ENCODE results near the gene SCNN1B. TPM values are rescaled to one million over a fixed set of nuclear protein-coding genes. Genes with fewer than 3 reads are reported as not detected.

The SCNN1B gene
- polyA plus RNA-seq, 1 experiment = not detected

DNA sequence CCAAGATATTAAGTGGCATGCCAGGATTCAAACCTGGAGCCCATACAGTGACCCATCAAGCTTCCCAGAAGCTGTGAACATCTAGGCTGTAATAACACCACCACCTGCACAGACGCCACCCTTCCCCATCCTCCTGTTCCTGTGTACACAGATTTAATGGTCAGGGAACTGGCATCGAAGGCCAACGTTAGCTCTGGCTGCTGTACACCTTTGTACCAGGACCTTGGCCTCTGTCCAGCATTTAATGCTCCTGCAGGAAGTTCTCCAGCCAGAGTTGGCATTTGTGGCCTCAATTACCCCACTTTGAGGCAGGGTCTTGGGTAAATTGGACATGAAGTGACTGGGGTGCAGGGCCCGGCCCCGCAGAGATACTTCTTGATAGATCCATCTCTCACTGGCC lies 49.3 kb downstream of the SCNN1B start:
- Histone ChIP-seq H3K27me3 (ENCODE audit: control insufficient read depth, insufficient read depth, low read length) (no peaks in the 10 kb centered on the region), H3K36me3 (ENCODE audit: control insufficient read depth, insufficient read depth, low read length) (no peaks in the 10 kb centered on the region), H3K4me3 (ENCODE audit: low read depth, low read length) (no peak overlapping the region)
- no peak for DNase-seq (ENCODE audit: low read depth)
- CTCF ChIA-PET = no interaction called here
- TF ChIP-seq, protein P1, sequence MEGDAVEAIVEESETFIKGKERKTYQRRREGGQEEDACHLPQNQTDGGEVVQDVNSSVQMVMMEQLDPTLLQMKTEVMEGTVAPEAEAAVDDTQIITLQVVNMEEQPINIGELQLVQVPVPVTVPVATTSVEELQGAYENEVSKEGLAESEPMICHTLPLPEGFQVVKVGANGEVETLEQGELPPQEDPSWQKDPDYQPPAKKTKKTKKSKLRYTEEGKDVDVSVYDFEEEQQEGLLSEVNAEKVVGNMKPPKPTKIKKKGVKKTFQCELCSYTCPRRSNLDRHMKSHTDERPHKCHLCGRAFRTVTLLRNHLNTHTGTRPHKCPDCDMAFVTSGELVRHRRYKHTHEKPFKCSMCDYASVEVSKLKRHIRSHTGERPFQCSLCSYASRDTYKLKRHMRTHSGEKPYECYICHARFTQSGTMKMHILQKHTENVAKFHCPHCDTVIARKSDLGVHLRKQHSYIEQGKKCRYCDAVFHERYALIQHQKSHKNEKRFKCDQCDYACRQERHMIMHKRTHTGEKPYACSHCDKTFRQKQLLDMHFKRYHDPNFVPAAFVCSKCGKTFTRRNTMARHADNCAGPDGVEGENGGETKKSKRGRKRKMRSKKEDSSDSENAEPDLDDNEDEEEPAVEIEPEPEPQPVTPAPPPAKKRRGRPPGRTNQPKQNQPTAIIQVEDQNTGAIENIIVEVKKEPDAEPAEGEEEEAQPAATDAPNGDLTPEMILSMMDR (IDR thresholded peaks at IDR 0.05; ENCODE audit: insufficient read depth, low read depth, low read length) = no peak
- POLR2A ChIA-PET = no interaction called here

DNA sequence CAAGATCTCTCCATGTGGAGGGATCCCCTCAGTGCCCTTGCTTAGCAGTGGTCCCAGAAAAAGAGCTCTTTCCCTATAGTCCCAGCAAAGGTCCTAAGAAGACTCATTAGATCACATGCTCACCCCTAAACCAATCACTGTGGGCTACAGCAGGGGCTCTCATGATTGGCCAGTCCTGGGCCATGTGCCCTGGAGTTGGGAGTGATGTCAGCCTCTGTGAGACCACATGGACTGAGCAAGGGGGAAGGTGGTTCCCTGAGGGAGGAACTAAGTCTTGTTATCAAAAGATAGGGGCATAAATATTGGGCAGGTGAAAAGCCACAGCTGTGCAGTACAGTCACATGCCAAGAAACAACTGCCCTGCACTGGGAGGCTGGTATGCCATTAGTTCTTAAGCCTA lies 51.3 kb downstream of the SCNN1B start:
- H3K4me3 ChIP-seq (ENCODE audit: low read depth, low read length) = no peak overlapping the region
- H3K36me3 ChIP-seq (ENCODE audit: control insufficient read depth, insufficient read depth, low read length) = no peaks in the 10 kb centered on the region
- ChIA-PET CTCF (interaction anchor here (1.5 kb wide), 1 partner anchor 81 kb away, joined by 3 read pairs; no protein-coding TSS in a partner anchor), POLR2A (no interaction called here)
- TF ChIP-seq, protein P1 (IDR thresholded peaks at IDR 0.05; ENCODE audit: insufficient read depth, low read depth, low read length) = no peak
- no peak for DNase-seq (ENCODE audit: low read depth)
- H3K27me3 ChIP-seq (ENCODE audit: control insufficient read depth, insufficient read depth, low read length) = no peaks in the 10 kb centered on the region; the same call in 1 of the 2 replicates

DNA sequence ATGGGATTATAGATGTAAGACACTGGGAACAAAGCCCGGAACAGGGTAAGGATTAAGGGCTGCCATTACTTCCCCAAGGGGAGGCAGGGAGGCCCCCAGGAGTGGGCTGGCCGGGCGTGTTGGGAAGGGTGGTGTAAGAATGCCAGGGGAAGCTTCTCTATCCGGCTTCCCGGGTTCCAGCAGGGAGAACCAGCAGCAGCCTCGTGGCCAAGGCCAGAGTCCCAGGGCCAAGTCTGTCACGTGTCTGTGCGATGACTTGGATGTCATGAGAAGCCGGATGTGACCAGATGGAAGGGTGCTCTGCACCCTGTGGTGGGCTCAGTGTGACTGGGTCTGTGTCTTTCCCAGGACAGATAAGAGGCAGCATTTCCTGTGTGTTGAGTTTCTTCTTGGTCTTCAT lies 52.1 kb downstream of the SCNN1B start:
- no peaks in the 10 kb centered on the region for H3K36me3 ChIP-seq (ENCODE audit: control insufficient read depth, insufficient read depth, low read length)
- H3K4me3 ChIP-seq (ENCODE audit: low read depth, low read length) = no peak overlapping the region
- H3K27me3 ChIP-seq (ENCODE audit: control insufficient read depth, insufficient read depth, low read length) = no peaks in the 10 kb centered on the region; the same call in 1 of the 2 replicates
- ChIA-PET POLR2A (no interaction called here), CTCF (interaction anchor here (1.5 kb wide), 1 partner anchor 80 kb away, joined by 3 read pairs; no protein-coding TSS in a partner anchor)
- DNase-seq (ENCODE audit: low read depth) = no peak
- TF ChIP-seq, protein P1 (IDR thresholded peaks at IDR 0.05; ENCODE audit: insufficient read depth, low read depth, low read length) = no peak

DNA sequence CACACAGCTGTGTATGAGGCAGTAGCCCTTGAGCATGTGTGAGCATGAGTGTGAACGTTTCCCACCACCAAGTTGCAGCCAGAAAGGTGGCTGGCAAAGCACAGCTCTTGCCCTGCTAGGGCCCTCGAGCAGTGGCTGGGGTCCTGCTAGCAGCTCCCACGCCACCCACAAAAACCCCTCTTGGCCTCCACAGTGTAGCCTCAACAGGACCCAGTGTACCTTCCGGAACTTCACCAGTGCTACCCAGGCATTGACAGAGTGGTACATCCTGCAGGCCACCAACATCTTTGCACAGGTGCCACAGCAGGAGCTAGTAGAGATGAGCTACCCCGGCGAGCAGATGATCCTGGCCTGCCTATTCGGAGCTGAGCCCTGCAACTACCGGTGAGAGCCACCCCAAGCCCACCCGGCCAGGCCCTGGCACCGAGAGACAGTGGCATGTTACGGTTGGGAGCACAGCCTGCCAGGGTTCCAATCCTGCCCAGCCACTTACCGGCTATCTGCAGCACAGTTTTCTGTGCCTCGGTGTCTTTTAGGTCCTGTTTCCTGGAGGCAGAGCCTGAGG lies 53.1 kb downstream of the SCNN1B start:
- no peak for DNase-seq (ENCODE audit: low read depth)
- POLR2A ChIA-PET = no interaction called here
- Histone ChIP-seq H3K4me3 (ENCODE audit: low read depth, low read length) (no peak overlapping the region), H3K36me3 (ENCODE audit: control insufficient read depth, insufficient read depth, low read length) (no peaks in the 10 kb centered on the region), H3K27me3 (ENCODE audit: control insufficient read depth, insufficient read depth, low read length) (no peaks in the 10 kb centered on the region; the same call in 1 of the 2 replicates)
- CTCF ChIA-PET = interaction anchor here (1.5 kb wide), 1 partner anchor 79 kb away, joined by 3 read pairs; no protein-coding TSS in a partner anchor
- TF ChIP-seq, protein P1 (IDR thresholded peaks at IDR 0.05; ENCODE audit: insufficient read depth, low read depth, low read length) = no peak

DNA sequence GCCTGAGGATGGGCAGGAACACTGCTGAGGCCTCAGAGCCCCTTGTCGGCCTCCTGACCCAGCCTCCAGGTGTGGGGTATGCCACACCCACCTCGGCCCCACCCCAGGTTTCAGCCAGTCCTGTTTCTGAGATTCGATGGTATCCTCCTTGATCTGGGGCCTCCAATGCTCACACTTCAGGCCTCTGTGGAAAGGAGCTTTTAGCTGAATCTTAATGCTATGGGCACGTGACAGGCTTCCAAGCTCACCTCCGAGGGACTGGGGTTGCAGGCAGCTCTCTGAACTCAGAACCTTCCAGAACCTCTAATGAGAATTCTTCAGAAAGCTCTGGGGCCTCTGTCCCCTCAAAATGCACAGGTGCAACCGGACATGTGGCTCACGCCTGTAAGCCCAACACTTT lies 54.8 kb downstream of the SCNN1B start:
- TF ChIP-seq, protein P1 (IDR thresholded peaks at IDR 0.05; ENCODE audit: insufficient read depth, low read depth, low read length) = no peak
- ChIA-PET CTCF (interaction anchor here (1.0 to 1.5 kb wide), 2 partner anchors 77 to 79 kb away, joined by 3 to 4 read pairs; no protein-coding TSS in a partner anchor), POLR2A (no interaction called here)

More for the DNA sequence above, 54.8 kb downstream of the SCNN1B start:
- Histone ChIP-seq H3K36me3 (ENCODE audit: control insufficient read depth, insufficient read depth, low read length) (no peaks in the 10 kb centered on the region), H3K4me3 (ENCODE audit: low read depth, low read length) (no peak overlapping the region), H3K27me3 (ENCODE audit: control insufficient read depth, insufficient read depth, low read length) (no peaks in the 10 kb centered on the region; the same call in 1 of the 2 replicates)
- no peak for DNase-seq (ENCODE audit: low read depth)

Measured in BJ (cell line).